Nephron (organoid): ENCODE results near the gene XKR8.
A peak's percentile ranks its signal among the peaks of the same experiment; 100 is the strongest.

Source experiments
- H3K27ac Mint-ChIP-seq, 3 experiments: 2 replicates each; pipeline ENCODE4 v1.8.0; 2020; ENCODE audit warnings: mixed read lengths in 3 of 3, mild to moderate bottlenecking in 2 of 3, moderate library complexity in 1 of 3
- H3K27me3 Mint-ChIP-seq: 2 replicates; pipeline ENCODE4 v1.8.0; 2021; ENCODE audit warnings: low read depth, mild to moderate bottlenecking, moderate library complexity, mixed read lengths
- H3K36me3 Mint-ChIP-seq: 2 replicates; pipeline ENCODE4 v1.8.0; 2020; ENCODE audit warnings: low read depth, mixed read lengths
- H3K4me1 Mint-ChIP-seq: 2 replicates; pipeline ENCODE4 v1.8.0; 2020; ENCODE audit warnings: mixed read lengths
- H3K4me3 Mint-ChIP-seq, 3 experiments: 2 replicates each; pipeline ENCODE4 v1.8.0; 2020; ENCODE audit warnings: mild to moderate bottlenecking in 3 of 3, mixed read lengths in 3 of 3, moderate library complexity in 2 of 3
- H3K9me3 Mint-ChIP-seq: 2 replicates; pipeline ENCODE4 v1.8.0; 2020; ENCODE audit warnings: mixed read lengths
- CTCF ChIP-seq, 3 experiments: fragments of 200-600 bp; sonication (generic); IDR thresholded peaks; one replicate each; pipeline ENCODE4 v1.5.0; 2021; ENCODE audit warnings: antibody characterized with exemption in 3 of 3; ENCODE audit not compliant: unreplicated experiment in 3 of 3

Gene XKR8

GRCh38 chr1:27949027-27949426 is 10.7 kb upstream of the XKR8 start:
- Mint-ChIP-seq H3K36me3 (no peaks in the 10 kb centered on the region), H3K4me1 (no peaks in the 10 kb centered on the region), H3K27ac (no peak overlapping the region), H3K27me3 (no peaks in the 10 kb centered on the region), H3K4me3 (no peak overlapping the region), H3K9me3 (no peaks in the 10 kb centered on the region)
- TF ChIP-seq CTCF (IDR thresholded peaks at IDR 0.05; ENCODE audit: unreplicated experiment in 3 of 3), result no peak

GRCh38 chr1:27951396-27951795 is 8.4 kb upstream of the XKR8 start:
- Mint-ChIP-seq H3K4me1 (no peaks in the 10 kb centered on the region), H3K27me3 (no peaks in the 10 kb centered on the region), H3K36me3 (no peaks in the 10 kb centered on the region), H3K27ac (no peak overlapping the region), H3K9me3 (no peaks in the 10 kb centered on the region), H3K4me3 (no peak overlapping the region)
- no peak for TF ChIP-seq CTCF (IDR thresholded peaks at IDR 0.05; ENCODE audit: unreplicated experiment in 3 of 3)

GRCh38 chr1:27952147-27952546 is 7.6 kb upstream of the XKR8 start:
- no peaks in the 10 kb centered on the region for H3K36me3 Mint-ChIP-seq
- H3K4me1 Mint-ChIP-seq, result no peaks in the 10 kb centered on the region
- no peak for TF ChIP-seq CTCF (IDR thresholded peaks at IDR 0.05; ENCODE audit: unreplicated experiment in 3 of 3)
- H3K27ac Mint-ChIP-seq, result no peak overlapping the region
- H3K27me3 Mint-ChIP-seq, result peaks cover 2% of the 10 kb centered on the region
- no peaks in the 10 kb centered on the region for H3K9me3 Mint-ChIP-seq
- H3K4me3 Mint-ChIP-seq, result no peak overlapping the region

GRCh38 chr1:27954186-27954585 is 5.6 kb upstream of the XKR8 start:
- H3K27ac Mint-ChIP-seq, result no peak overlapping the region
- peaks cover under 1% of the 10 kb centered on the region for H3K4me1 Mint-ChIP-seq
- peaks cover 4% of the 10 kb centered on the region for H3K27me3 Mint-ChIP-seq
- no peaks in the 10 kb centered on the region for H3K9me3 Mint-ChIP-seq
- H3K36me3 Mint-ChIP-seq, result no peaks in the 10 kb centered on the region
- H3K4me3 Mint-ChIP-seq, result no peak overlapping the region
- no peak for TF ChIP-seq CTCF (IDR thresholded peaks at IDR 0.05; ENCODE audit: unreplicated experiment in 3 of 3)

- Mint-ChIP-seq H3K27me3 (peaks cover 4% of the 10 kb centered on the region), H3K9me3 (no peaks in the 10 kb centered on the region), H3K4me3 (peak overlapping the region in 2 of 3 experiments; percentile 31 to 54), H3K4me1 (peaks cover 5% of the 10 kb centered on the region), H3K27ac (no peak overlapping the region), H3K36me3 (no peaks in the 10 kb centered on the region)
- no peak for TF ChIP-seq CTCF (IDR thresholded peaks at IDR 0.05; ENCODE audit: unreplicated experiment in 3 of 3)
Measured at GRCh38 chr1:27955076-27955475, 4.7 kb upstream of the XKR8 start.

GRCh38 chr1:27956761-27957160 is 3.0 kb upstream of the XKR8 start:
- Mint-ChIP-seq H3K4me1 (peaks cover 14% of the 10 kb centered on the region), H3K4me3 (peak overlapping the region; percentile 57 to 83 (median 74)), H3K27me3 (peaks cover 4% of the 10 kb centered on the region), H3K9me3 (no peaks in the 10 kb centered on the region), H3K27ac (peak overlapping the region; percentile 18 to 59 (median 37)), H3K36me3 (no peaks in the 10 kb centered on the region)
- TF ChIP-seq CTCF (IDR thresholded peaks at IDR 0.05; ENCODE audit: unreplicated experiment in 3 of 3), result no peak
